MM.1S (cell line): ENCODE measurements around the gene FES.

ENCODE experiments used
- DNase-seq: peaks from one replicate; pipeline ENCODE4 v3.0.0-alpha.2; 2015
- H2AFZ ChIP-seq: fragments of 300-600 bp; sonication (generic); 2 replicates; pipeline ENCODE4 v1.6.0; 2016; ENCODE audit warnings: antibody characterized with exemption, low read length
- H3F3A ChIP-seq: fragments of 300-600 bp; sonication (generic); 2 replicates; pipeline ENCODE4 v1.6.1; 2016; ENCODE audit warnings: mild to moderate bottlenecking, antibody characterized with exemption, low read length, moderate library complexity, mixed read lengths; ENCODE audit not compliant: insufficient read depth
- H3K27ac ChIP-seq: fragments of 300-600 bp; sonication (generic); 2 replicates; pipeline ENCODE4 v1.5.1; 2016; ENCODE audit warnings: mild to moderate bottlenecking, low read length
- H3K27me3 ChIP-seq: fragments of 300-600 bp; sonication (generic); replicated peaks from 2 replicates; pipeline ENCODE4 v1.6.0; 2016; ENCODE audit warnings: low read length; ENCODE audit not compliant: insufficient read depth
- H3K36me3 ChIP-seq: fragments of 300-600 bp; sonication (generic); replicated peaks from 2 replicates; pipeline ENCODE4 v1.6.1; 2016; ENCODE audit warnings: mild to moderate bottlenecking, low read length, mixed read lengths; ENCODE audit not compliant: insufficient read depth
- H3K4me1 ChIP-seq: fragments of 300-600 bp; sonication (generic); 2 replicates; pipeline ENCODE4 v1.6.1; 2016; ENCODE audit warnings: low read length, mixed read lengths
- H3K4me2 ChIP-seq: fragments of 300-600 bp; sonication (generic); 2 replicates; pipeline ENCODE4 v1.6.0; 2016; ENCODE audit warnings: low read depth, low read length
- H3K4me3 ChIP-seq: fragments of 300-600 bp; sonication (generic); 2 replicates; pipeline ENCODE4 v1.5.1; 2016; ENCODE audit warnings: low read length, mixed read lengths
- H3K79me2 ChIP-seq: fragments of 300-600 bp; sonication (generic); 2 replicates; pipeline ENCODE4 v1.6.1; 2016; ENCODE audit warnings: mixed run types, low read length, mixed read lengths
- H3K9ac ChIP-seq: fragments of 300-600 bp; sonication (generic); 2 replicates; pipeline ENCODE4 v1.6.1; 2016; ENCODE audit warnings: low read length, mixed read lengths
- H3K9me2 ChIP-seq: fragments of 300-600 bp; sonication (generic); replicated peaks from 2 replicates; pipeline ENCODE4 v1.6.1; 2016; ENCODE audit warnings: mild to moderate bottlenecking, low read length, mixed read lengths; ENCODE audit not compliant: insufficient read depth
- H3K9me3 ChIP-seq: fragments of 300-600 bp; sonication (generic); replicated peaks from 2 replicates; pipeline ENCODE4 v1.6.1; 2016; ENCODE audit warnings: mild to moderate bottlenecking, low read length, mixed read lengths; ENCODE audit not compliant: insufficient read depth
- H4K20me1 ChIP-seq: fragments of 300-600 bp; sonication (generic); 2 replicates; pipeline ENCODE4 v1.6.1; 2016; ENCODE audit warnings: mild to moderate bottlenecking, low read length, moderate library complexity, mixed read lengths; ENCODE audit not compliant: insufficient read depth
- EZH2 ChIP-seq: fragments of 300-600 bp; sonication (generic); optimal IDR thresholded peaks from 2 replicates; pipeline ENCODE3; 2017; ENCODE audit warnings: low read depth, mild to moderate bottlenecking, antibody characterized with exemption, low read length, mixed read lengths
- EZH2phosphoT487 ChIP-seq: fragments of 300-600 bp; sonication (generic); IDR thresholded peaks from 2 replicates; pipeline ENCODE4 v1.6.1; 2018; ENCODE audit warnings: antibody characterized with exemption, low read length
- TF ChIP-seq, protein P1 (sequence below): fragments of 300-600 bp; sonication (generic); IDR thresholded peaks from 2 replicates; pipeline ENCODE4 v1.5.1; 2016; ENCODE audit warnings: antibody characterized with exemption, low read length, mixed read lengths

FES gene

DNA sequence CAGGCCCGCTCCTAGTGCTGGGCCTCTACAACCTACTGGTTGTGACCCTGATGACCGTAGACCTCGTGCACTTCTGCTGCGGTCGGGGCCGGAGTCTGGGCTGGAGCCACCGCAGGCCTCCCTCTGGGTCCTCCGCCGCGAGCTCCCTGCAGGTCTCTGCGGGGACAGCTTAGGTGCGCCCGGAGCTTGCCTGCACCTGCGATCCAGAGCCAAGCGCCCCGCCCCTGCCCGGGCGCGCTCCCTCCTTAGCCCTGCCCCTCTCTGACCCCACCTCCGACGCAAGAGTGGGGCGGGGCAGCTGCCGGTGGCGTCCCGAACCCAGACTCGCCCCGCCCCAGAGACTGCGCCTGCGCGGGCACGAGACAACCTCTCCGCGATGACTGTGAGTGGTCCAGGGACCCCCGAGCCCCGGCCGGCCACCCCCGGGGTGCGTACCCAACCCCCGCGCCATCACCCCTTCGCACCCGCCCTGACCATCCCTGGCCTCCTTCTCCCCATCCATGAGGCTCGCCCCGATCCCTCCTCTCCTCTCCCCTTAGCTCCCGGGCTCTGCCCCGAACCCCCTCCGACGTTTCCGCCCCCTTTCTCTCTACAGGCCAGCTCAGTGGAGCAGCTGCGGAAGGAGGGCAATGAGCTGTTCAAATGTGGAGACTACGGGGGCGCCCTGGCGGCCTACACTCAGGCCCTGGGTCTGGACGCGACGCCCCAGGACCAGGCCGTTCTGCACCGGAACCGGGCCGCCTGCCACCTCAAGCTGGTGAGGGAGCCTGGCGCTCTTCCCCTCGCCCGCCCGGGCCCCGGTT lies 50.8 kb downstream of the FES start, which contains the start of gene UNC45A:
UNC45A (plus strand) TSS at position 337 of the 803 bp plus-strand sequence; CDS start at position 377, 40 bp downstream.
- H3K9me2 ChIP-seq = no peaks in the 10 kb centered on the region
- H3K4me3 ChIP-seq = peak within 1 kb of the TSS; percentile 96
- no peaks in the 10 kb centered on the region for H4K20me1 ChIP-seq
- no peaks in the 10 kb centered on the region for H3K36me3 ChIP-seq
- H3K27ac ChIP-seq = peak within 1 kb of the TSS; percentile 69
- TF ChIP-seq, protein P1, sequence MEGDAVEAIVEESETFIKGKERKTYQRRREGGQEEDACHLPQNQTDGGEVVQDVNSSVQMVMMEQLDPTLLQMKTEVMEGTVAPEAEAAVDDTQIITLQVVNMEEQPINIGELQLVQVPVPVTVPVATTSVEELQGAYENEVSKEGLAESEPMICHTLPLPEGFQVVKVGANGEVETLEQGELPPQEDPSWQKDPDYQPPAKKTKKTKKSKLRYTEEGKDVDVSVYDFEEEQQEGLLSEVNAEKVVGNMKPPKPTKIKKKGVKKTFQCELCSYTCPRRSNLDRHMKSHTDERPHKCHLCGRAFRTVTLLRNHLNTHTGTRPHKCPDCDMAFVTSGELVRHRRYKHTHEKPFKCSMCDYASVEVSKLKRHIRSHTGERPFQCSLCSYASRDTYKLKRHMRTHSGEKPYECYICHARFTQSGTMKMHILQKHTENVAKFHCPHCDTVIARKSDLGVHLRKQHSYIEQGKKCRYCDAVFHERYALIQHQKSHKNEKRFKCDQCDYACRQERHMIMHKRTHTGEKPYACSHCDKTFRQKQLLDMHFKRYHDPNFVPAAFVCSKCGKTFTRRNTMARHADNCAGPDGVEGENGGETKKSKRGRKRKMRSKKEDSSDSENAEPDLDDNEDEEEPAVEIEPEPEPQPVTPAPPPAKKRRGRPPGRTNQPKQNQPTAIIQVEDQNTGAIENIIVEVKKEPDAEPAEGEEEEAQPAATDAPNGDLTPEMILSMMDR = no peak
- no peak for TF ChIP-seq EZH2
- TF ChIP-seq EZH2phosphoT487 = no peak
- peaks cover 29% of the 10 kb centered on the region for H3K79me2 ChIP-seq
- peak; percentile 97 for DNase-seq
- no peaks in the 10 kb centered on the region for H3K27me3 ChIP-seq
- H2AFZ ChIP-seq = peak within 1 kb of the TSS; percentile 78
- H3F3A ChIP-seq = peaks cover 28% of the 10 kb centered on the region
- peak within 1 kb of the TSS; percentile 87 for H3K9ac ChIP-seq
- peak within 1 kb of the TSS; percentile 96 for H3K4me2 ChIP-seq
- H3K9me3 ChIP-seq = no peaks in the 10 kb centered on the region
- peaks cover 27% of the 10 kb centered on the region for H3K4me1 ChIP-seq

DNA sequence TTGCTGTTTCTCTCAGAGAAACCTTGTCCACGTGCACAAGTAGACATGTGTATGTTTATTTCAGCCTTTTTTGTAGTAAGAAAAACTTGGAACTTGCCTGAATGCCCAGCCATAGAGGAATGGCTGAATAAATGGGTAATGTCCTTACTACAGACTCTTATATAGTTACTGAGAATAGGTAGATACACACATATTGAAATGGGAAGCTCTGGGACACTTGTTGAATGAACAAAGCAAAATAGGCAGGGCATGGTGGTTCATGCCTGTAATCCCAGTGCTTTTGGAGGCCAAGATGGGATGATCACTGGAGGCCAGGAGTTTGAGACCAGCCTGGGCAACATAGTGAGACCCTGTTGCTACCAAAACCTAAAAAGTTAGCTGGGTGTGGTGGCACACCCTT lies 52.5 kb downstream of the FES start:
- H2AFZ ChIP-seq = no peak overlapping the region
- H3K9ac ChIP-seq = no peak overlapping the region
- H3K4me1 ChIP-seq = peaks cover 22% of the 10 kb centered on the region
- no peak overlapping the region for H3K27ac ChIP-seq
- no peaks in the 10 kb centered on the region for H4K20me1 ChIP-seq
- DNase-seq = no peak
- H3K36me3 ChIP-seq = no peaks in the 10 kb centered on the region
- no peaks in the 10 kb centered on the region for H3K9me3 ChIP-seq
- TF ChIP-seq EZH2phosphoT487 (no peak), EZH2 (no peak)
- TF ChIP-seq, protein P1 = no peak
- H3K9me2 ChIP-seq = no peaks in the 10 kb centered on the region
- H3K4me2 ChIP-seq = 0 out of 2 replicates have a peak overlapping the region, but pooled peaks have one; percentile 96
- peaks cover 23% of the 10 kb centered on the region for H3K79me2 ChIP-seq
- peaks cover 13% of the 10 kb centered on the region for H3F3A ChIP-seq
- no peak overlapping the region for H3K4me3 ChIP-seq
- no peaks in the 10 kb centered on the region for H3K27me3 ChIP-seq

DNA sequence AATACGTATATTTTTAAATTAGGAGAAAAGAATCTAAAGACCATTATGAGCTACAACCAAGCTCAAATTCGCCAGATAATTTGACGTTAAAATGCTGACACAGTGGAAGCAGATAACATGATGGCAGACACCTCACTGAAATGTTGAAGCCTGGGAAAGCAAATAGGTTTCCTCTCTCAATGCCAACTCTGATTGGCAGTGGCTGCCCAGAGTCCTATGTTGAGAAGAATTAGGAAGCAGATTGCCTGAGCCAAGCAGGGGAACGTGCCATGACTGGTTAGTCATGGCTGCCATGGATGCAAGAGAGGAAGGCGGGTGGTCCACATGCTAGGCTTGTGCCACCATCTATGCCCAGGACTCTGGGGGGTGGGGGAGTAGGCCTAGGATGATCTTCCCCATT lies 54.0 kb downstream of the FES start:
- Histone ChIP-seq H2AFZ (no peak overlapping the region), H3K27me3 (no peaks in the 10 kb centered on the region), H3K9me3 (no peaks in the 10 kb centered on the region), H3K4me3 (no peak overlapping the region), H3F3A (peaks cover 9% of the 10 kb centered on the region), H3K79me2 (peaks cover 23% of the 10 kb centered on the region), H3K27ac (no peak overlapping the region), H3K4me1 (peaks cover 15% of the 10 kb centered on the region), H3K9me2 (no peaks in the 10 kb centered on the region), H4K20me1 (no peaks in the 10 kb centered on the region), H3K4me2 (no peak overlapping the region), H3K36me3 (no peaks in the 10 kb centered on the region; the same call in 1 of the 2 replicates), H3K9ac (no peak overlapping the region)
- no peak for DNase-seq
- TF ChIP-seq EZH2 (no peak), EZH2phosphoT487 (no peak)
- TF ChIP-seq, protein P1 = no peak
